GM18517 (cell line): Measurements from ENCODE around the gene HOXA7.

ENCODE experiments used
- ATAC-seq: cut with Tn5 transposase; IDR thresholded peaks from one replicate; pipeline ENCODE4 v1.9.1; 2021; ENCODE audit warnings: mild to moderate bottlenecking, moderate library complexity; ENCODE audit not compliant: unreplicated experiment

HOXA7 gene

DNA sequence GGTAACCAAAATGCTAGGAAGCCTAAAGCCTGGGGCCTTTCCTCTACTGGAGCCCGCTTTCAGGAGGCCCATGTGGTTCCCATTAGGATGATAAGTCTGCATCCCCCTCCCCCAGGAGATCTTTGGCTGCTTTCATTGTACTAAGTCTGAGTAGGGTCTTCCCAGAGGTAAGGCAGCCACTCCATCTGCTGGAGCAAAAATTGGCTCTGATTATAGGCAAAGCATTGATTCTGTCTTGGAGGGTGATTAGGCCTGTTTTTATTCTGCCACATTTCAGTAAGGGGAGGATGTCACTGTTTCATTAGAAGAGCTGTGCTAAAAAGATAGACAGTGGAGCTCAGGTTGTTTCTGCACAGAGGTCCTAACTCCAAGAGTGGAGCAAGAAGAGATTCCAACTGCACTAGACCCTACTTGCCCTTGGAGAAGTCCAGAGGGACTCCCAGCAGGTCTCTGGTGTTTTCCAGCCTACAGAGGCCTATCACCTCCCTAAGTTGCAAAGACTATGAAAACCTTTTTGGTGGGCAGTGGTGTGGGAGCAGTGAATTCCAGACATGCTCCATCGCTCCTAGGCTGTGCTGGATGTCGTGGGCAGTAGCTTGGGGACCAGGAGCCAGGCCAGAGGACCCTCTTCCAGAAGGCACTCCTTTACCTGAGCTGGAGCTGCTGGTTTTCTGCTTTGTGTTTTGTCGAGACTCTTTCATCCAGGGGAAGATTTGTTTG, 46.8 kb downstream of the HOXA7 start:
- no peak for ATAC-seq

DNA sequence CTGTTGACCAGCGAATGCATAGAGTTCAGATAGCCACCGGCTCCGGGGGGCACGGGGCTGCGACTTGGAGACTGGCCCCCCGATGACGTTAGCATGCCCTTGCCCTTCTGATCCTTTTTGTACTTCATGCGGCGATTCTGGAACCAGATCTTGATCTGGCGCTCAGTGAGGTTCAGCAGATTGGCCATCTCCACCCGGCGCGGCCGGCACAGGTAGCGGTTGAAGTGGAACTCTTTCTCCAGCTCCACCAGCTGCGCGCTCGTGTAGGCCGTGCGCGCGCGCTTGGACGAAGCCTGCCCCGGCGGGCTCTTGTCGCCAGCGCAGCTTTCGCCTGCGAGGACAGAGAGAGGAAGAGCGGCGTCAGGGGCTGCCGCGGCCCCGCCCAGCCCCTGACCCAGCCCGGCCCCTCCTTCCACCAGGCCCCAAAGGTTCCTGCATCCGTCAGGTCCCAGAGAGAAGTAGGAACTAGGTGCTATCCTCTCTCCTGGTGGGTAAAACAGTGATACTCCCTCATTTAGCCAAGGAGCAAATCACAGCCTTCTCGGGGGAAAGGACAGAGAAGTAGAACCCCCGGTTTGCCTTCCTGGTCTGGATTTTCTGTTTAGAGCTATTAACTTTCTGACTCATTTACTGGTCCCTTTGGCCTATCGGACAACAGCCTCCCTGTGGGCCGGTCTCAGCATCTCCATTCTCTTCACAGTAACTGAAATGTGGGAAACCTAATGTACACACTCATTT, 47.9 kb downstream of the HOXA7 start:
- ATAC-seq: no peak

DNA sequence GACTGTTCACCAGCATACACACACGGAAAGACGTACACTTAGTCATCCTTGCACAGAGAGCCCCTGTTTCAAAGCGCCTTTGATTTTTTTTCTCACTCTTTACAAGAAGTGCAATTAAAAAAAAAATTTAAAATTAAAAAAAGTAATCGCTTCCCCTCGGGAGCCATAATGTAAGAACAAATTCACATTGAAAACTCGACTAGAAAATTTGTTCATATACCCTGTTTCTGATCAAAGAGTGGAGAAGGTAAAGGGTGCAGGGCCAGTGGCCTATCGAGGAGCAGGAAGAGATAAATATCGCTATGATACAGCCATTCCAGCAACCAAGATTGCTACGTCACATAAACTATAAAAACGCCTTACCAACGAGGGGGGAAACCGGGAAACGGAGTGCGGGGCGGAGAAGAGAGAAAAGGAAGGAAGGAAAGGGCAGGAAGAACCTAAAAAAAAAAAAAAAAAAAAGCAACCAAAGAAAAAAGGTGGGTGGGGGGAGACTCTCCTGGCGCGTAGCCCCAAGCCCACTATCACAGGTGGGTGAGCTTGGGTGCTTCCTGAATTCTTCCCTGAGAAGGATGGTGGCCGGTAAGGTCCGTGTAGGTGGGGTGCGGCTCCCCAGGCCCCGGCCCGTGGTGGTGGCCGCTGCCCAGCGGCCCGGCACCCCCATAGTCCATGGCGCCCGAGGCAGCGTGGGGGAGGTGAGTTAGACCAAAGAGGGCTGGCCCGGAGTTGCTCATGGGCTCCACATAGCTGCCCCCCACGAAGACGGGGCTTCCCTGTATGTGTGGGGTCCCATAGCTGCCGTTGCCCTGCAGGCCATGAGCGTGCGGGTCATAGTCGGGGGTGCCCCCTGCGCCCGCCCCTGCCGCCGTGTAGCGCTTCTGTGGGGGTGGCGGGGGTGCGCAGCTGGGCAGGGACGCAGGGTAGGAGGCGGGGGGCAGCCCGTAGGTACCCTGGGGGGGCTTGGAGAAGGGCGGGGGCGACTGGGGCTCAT, 48.8 kb downstream of the HOXA7 start:
- ATAC-seq: no peak

DNA sequence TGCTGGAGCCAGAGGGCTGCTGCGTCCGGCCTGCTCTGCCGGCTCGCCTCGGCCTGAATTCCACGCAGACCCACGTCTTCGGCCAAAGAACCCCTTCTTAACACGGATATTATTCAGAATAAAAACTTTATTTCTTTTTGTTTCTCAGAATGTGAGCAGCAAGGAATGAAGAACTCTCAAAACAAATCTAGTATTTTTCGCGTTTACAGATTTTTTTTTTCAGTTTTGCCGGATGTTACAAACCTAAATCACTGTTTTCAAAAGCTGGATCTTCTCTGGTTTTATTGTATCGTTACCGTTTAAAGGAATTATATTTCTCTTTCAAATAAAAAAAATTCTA, 49.6 kb downstream of the HOXA7 start:
- ATAC-seq: no peak

DNA sequence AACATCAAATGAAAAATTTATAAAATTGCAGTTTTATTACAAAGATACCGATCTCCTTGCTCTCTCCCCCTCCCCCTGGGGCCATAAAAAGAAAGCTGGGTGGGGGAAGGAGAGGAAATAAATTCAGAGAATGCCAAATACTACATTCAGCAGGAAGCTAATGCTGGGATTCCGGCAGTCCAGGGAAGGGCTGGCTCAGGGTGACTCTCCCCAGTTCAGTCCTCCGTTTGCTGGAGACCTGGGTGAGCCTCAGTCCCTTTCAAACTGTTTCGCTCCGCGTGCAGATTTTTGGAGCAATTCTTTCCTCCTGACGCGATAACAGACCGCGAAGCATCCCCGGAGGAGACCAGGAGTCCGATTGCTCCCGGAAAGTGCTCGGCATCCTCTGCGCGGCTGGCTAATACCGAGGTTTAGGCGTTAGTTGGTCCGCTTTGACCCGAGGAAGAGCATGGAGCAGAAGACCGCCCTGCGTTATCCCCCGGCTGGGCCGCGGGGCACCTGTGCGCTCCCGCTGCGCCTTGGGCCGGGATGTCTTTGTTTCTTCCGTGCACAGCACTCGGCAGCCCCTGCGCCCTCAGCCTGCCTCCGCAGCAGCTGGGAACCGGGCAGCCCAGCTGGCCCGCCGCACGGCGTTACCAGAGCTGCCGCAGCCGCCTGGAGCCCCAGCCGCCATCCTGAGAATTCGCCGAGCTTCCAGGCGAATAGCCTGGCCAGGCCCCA, 50.1 kb downstream of the HOXA7 start:
- no peak for ATAC-seq

GRCh38 chr7:27105301-27106031, 51.0 kb downstream of the HOXA7 start:
- ATAC-seq: no peak

DNA sequence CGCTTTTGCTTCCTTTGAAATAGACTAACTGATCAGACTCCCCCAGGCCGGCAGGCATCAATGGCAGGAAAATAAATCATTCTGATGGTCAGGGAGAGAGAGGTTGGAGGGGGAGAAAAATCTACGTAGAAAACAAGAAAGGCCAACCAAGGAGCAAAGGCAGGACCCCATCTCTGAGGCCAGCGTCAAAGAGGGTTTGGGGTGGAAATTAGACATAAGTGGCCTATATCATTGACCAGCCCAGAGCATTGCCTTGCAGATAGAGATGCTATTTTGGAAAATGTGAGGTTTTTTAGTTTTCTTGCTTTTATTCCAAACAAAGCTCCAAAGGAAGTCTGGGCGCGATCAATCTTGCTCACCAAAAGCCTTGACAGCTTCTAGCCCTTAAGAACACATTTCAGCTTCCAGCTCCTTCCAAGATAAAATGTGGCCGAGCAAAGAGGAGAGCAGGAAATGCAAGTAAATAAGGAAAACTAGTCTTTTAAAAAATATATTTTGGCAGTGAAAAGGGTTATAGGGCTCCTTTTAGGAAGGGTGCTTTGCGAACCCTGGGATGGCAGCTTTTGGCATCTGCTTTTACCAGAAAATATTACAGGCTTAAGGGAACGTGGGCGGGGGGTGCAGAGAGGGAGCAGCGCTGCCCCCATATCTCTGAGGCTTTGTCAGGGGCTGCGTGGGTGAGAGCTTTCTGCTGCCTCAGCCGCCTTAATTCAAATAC, 52.0 kb downstream of the HOXA7 start:
- ATAC-seq: no peak
